C4-2B (cell line): ENCODE results near the gene MUC5B.

Experiments used
- H3K27ac ChIP-seq: fragments of 450-650 bp; 2 replicates; pipeline ENCODE4 v1.5.1; 2017
- CTCF ChIP-seq: fragments of 450-650 bp; conservative IDR thresholded peaks from 2 replicates; pipeline ENCODE4 v1.5.1; 2017; ENCODE audit warnings: mild to moderate bottlenecking
- ZFX ChIP-seq: fragments of 450-650 bp; IDR thresholded peaks from 2 replicates; pipeline ENCODE4 v1.6.1; 2017

MUC5B gene

DNA sequence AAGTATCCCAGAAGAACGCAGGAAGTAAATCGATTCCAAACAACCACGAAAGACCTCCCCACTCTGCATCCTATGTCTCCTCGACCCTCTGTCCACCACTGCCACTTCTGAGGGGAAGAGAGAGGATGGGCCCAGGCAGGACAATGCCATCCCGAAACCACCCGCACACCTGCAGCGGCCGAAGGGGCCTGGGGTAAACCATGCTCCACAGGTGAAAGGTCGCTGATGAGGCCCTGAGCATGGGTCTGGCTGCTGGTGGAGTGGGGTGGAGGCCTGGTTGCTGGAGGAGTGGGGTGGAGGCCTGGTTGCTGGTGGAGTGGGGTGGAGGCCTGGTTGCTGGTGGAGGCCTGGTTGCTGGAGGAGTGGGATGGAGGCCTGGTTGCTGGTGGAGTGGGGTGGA, 73.4 kb downstream of the MUC5B start:
- TF ChIP-seq CTCF (no peak), ZFX (no peak)
- no peak overlapping the region for H3K27ac ChIP-seq

GRCh38 chr11:1297011-1297575, 74.2 kb downstream of the MUC5B start:
- H3K27ac ChIP-seq, result no peak overlapping the region
- no peak for TF ChIP-seq CTCF
- TF ChIP-seq ZFX, result no peak

GRCh38 chr11:1297576-1298473, 75.0 kb downstream of the MUC5B start:
- no peak overlapping the region for H3K27ac ChIP-seq
- TF ChIP-seq ZFX, result no peak
- TF ChIP-seq CTCF, result no peak

GRCh38 chr11:1298695-1299492, 76.0 kb downstream of the MUC5B start:
- TF ChIP-seq CTCF (no peak), ZFX (no peak)
- H3K27ac ChIP-seq, result peak overlapping the region; percentile 13; the same call in 1 of the 2 replicates

DNA sequence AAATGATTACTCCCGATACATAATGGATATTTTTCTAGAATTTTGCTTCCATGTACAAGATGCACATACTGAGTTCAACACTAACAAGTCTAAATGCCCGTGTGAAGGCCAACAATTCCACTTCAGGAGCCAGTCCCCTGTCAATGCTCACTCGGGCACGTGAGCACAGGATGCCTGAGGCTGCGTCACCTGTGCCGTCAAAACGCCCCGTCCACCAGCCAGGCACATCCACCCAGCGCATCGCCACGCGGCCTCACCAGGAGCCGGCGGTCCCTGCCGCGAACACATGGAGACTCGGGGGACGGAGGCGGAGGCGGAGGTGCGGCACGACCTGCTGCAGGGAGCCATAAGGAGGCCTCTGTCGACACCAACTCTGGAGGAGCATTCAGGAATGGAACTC, 76.8 kb downstream of the MUC5B start:
- TF ChIP-seq CTCF (no peak), ZFX (no peak)
- H3K27ac ChIP-seq, result peak overlapping the region; percentile 13; the same call in 1 of the 2 replicates

- no peak overlapping the region for H3K27ac ChIP-seq
Measured at GRCh38 chr11:1300121-1300520, 77.3 kb downstream of the MUC5B start.

More at GRCh38 chr11:1300121-1300520, 77.3 kb downstream of the MUC5B start:
- no peak for TF ChIP-seq ZFX
- TF ChIP-seq CTCF, result no peak
